GM12875 (cell line): ENCODE results near the gene FOXI3.

Source experiments
- H3K4me3 ChIP-seq: one replicate; pipeline ENCODE4 v1.5.1; 2011; ENCODE audit warnings: low read depth, low read length, control low read depth
- TF ChIP-seq, protein P1 (sequence below): IDR thresholded peaks from 2 replicates; pipeline ENCODE4 v1.5.1; 2011; ENCODE audit warnings: low read depth, mild to moderate bottlenecking, control low read depth, inconsistent platforms, low read length, moderate library complexity, borderline replicate concordance; ENCODE audit not compliant: insufficient read depth

The FOXI3 gene

GRCh38 chr2:88400037-88400767 lies 52.3 kb downstream of the FOXI3 start:
- no peak overlapping the region for H3K4me3 ChIP-seq
- TF ChIP-seq, protein P1, sequence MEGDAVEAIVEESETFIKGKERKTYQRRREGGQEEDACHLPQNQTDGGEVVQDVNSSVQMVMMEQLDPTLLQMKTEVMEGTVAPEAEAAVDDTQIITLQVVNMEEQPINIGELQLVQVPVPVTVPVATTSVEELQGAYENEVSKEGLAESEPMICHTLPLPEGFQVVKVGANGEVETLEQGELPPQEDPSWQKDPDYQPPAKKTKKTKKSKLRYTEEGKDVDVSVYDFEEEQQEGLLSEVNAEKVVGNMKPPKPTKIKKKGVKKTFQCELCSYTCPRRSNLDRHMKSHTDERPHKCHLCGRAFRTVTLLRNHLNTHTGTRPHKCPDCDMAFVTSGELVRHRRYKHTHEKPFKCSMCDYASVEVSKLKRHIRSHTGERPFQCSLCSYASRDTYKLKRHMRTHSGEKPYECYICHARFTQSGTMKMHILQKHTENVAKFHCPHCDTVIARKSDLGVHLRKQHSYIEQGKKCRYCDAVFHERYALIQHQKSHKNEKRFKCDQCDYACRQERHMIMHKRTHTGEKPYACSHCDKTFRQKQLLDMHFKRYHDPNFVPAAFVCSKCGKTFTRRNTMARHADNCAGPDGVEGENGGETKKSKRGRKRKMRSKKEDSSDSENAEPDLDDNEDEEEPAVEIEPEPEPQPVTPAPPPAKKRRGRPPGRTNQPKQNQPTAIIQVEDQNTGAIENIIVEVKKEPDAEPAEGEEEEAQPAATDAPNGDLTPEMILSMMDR, result no peak

DNA sequence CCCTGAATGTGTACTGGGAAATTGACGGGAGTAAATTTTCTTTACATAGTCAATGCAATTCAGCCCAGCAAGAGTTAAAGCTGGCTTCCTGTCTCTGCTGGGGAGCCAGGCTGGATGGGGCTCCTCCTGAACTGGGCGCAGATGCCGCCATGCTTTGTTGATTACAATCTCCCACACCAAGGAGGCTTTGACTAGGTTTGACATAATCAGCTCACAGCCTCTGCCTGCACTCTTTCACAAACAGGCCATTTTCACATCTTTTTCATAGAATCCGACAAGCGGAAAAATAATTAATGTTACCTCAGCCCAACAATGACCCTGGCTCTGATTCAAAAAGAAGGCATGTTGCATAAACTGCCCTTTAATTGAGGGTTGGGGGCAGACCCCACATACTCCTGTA lies 54.3 kb downstream of the FOXI3 start:
- no peak overlapping the region for H3K4me3 ChIP-seq
- TF ChIP-seq, protein P1, result no peak
